SK-N-SH (cell line): ENCODE measurements around the gene NTM. TPM values are rescaled to one million over a fixed set of nuclear protein-coding genes. Genes with fewer than 3 reads are reported as not detected.

Source experiments
- CTCF ChIA-PET: fragments of 300-600, 350-600 bp; formaldehyde crosslinking; extraction: SDS; loops from one replicate; lab custom pipeline; 2021; lab: Yijun Ruan, JAX
- POLR2A ChIA-PET: fragments of 350-600 bp; sonication (Branson Sonifier 250); formaldehyde crosslinking; extraction: SDS; loops from one replicate; lab custom pipeline; 2020; ENCODE audit warnings: antibody characterized with exemption, inconsistent platforms; lab: Yijun Ruan, JAX
- DNase-seq: peaks from one replicate; pipeline ENCODE4 v3.0.0; 2012
- H2AFZ ChIP-seq: fragments of 200-600 bp; sonication (generic); 2 replicates; pipeline ENCODE4 v1.8.1; 2016; ENCODE audit warnings: antibody characterized with exemption, mild to moderate bottlenecking, low read depth
- H3F3A ChIP-seq: fragments of 200-600 bp; sonication (generic); replicated peaks from 2 replicates; pipeline ENCODE3; 2016; ENCODE audit warnings: antibody characterized with exemption, mild to moderate bottlenecking; ENCODE audit not compliant: insufficient read depth
- H3K27ac ChIP-seq, 2 experiments: fragments of 200-500 bp in 1 of 2; fragments of 200-600 bp in 1 of 2; sonication (Bioruptor generic) in 1 of 2; sonication (generic), shearing (Covaris generic) in 1 of 2; 2 replicates each; pipeline versions ENCODE4 v1.5.1 to v1.6.1; 2014 to 2016; ENCODE audit warnings: low read depth in 2 of 2, inconsistent platforms in 1 of 2, low read length in 1 of 2, mild to moderate bottlenecking in 1 of 2, mixed read lengths in 1 of 2
- H3K27me3 ChIP-seq: fragments of 200-600 bp; sonication (generic), shearing (Covaris generic); 2 replicates; pipeline ENCODE4 v1.6.1; 2016; ENCODE audit warnings: mixed run types; ENCODE audit not compliant: insufficient read depth
- H3K36me3 ChIP-seq, 2 experiments: fragments of 200-500 bp in 1 of 2; fragments of 200-600 bp in 1 of 2; sonication (Bioruptor generic) in 1 of 2; sonication (generic) in 1 of 2; replicated peaks in 1 of 2; 2 replicates each; pipeline versions ENCODE3 to v1.5.1; 2014 to 2016; ENCODE audit warnings: low read length in 1 of 2, mild to moderate bottlenecking in 1 of 2; ENCODE audit not compliant: insufficient read depth in 2 of 2, control insufficient read depth in 1 of 2
- H3K4me1 ChIP-seq, 2 experiments: fragments of 200-500 bp in 1 of 2; fragments of 200-600 bp in 1 of 2; sonication (Bioruptor generic) in 1 of 2; sonication (generic), shearing (Covaris generic) in 1 of 2; 2 replicates each; pipeline versions ENCODE4 v1.5.1 to v1.6.1; 2014 to 2016; ENCODE audit warnings: low read depth in 1 of 2, low read length in 1 of 2, mixed run types in 1 of 2; ENCODE audit not compliant: insufficient read depth in 2 of 2, control insufficient read depth in 1 of 2
- H3K4me2 ChIP-seq: fragments of 200-600 bp; sonication (generic), shearing (Covaris generic); 2 replicates; pipeline ENCODE4 v1.6.1; 2017; ENCODE audit warnings: mixed run types
- H3K4me3 ChIP-seq, 2 experiments: fragments of 200-500 bp in 1 of 2; fragments of 200-600 bp in 1 of 2; sonication (Bioruptor generic) in 1 of 2; sonication (generic), shearing (Covaris generic) in 1 of 2; 2 replicates each; pipeline versions ENCODE4 v1.5.1 to v1.8.1; 2014 to 2016; ENCODE audit warnings: low read depth in 2 of 2, inconsistent platforms in 1 of 2, low read length in 1 of 2, mild to moderate bottlenecking in 1 of 2, mixed read lengths in 1 of 2, moderate library complexity in 1 of 2
- H3K79me2 ChIP-seq: fragments of 200-600 bp; sonication (generic); 2 replicates; pipeline ENCODE4 v1.8.1; 2017; ENCODE audit warnings: mild to moderate bottlenecking; ENCODE audit not compliant: insufficient read depth
- H3K9ac ChIP-seq: fragments of 200-600 bp; sonication (generic); 2 replicates; pipeline ENCODE4 v1.6.1; 2017; ENCODE audit warnings: mixed run types
- H3K9me2 ChIP-seq: fragments of 200-600 bp; sonication (generic); 2 replicates; pipeline ENCODE4 v1.6.1; 2017; ENCODE audit warnings: mixed run types
- H3K9me3 ChIP-seq: fragments of 200-600 bp; sonication (generic); 2 replicates; pipeline ENCODE4 v1.6.1; 2017; ENCODE audit warnings: mixed run types, mild to moderate bottlenecking, moderate library complexity
- H4K20me1 ChIP-seq: fragments of 200-600 bp; sonication (generic); 2 replicates; pipeline ENCODE4 v1.6.1; 2017; ENCODE audit warnings: mild to moderate bottlenecking, mixed run types; ENCODE audit not compliant: insufficient read depth
- EP300 ChIP-seq, 2 experiments: IDR thresholded peaks; 2 replicates each; pipeline versions ENCODE4 v1.4.0 to v1.6.1; 2012; ENCODE audit warnings: borderline replicate concordance in 1 of 2, low read depth in 1 of 2, low read length in 1 of 2
- FOSL2 ChIP-seq: IDR thresholded peaks from 2 replicates; pipeline ENCODE4 v1.4.0; 2012; ENCODE audit warnings: low read depth, mild to moderate bottlenecking, moderate library complexity, borderline replicate concordance
- FOXJ3 ChIP-seq: sonication (generic); formaldehyde crosslinking; IDR thresholded peaks from 2 replicates; pipeline ENCODE4 v1.5.1; 2020; ENCODE audit warnings: mild to moderate bottlenecking, missing genetic modification reagents
- GATA2 ChIP-seq: sonication (generic); formaldehyde crosslinking; IDR thresholded peaks from 2 replicates; pipeline ENCODE4 v1.5.0; 2020; ENCODE audit warnings: mild to moderate bottlenecking, missing genetic modification reagents
- JUND ChIP-seq: IDR thresholded peaks from 2 replicates; pipeline ENCODE4 v1.4.0; 2012
- MAX ChIP-seq: IDR thresholded peaks from 2 replicates; pipeline ENCODE4 v1.4.0; 2012; ENCODE audit warnings: low read depth
- MXI1 ChIP-seq: IDR thresholded peaks from 2 replicates; pipeline ENCODE4 v1.6.1; 2012; ENCODE audit warnings: mild to moderate bottlenecking, low read depth, low read length, improper control_type of control experiment
- RAD21 ChIP-seq: IDR thresholded peaks from 2 replicates; pipeline ENCODE4 v1.6.1; 2012; ENCODE audit warnings: mild to moderate bottlenecking, low read length
- RXRA ChIP-seq: IDR thresholded peaks from 2 replicates; pipeline ENCODE4 v1.4.0; 2012; ENCODE audit warnings: low read depth, mild to moderate bottlenecking, borderline replicate concordance
- TAF1 ChIP-seq: IDR thresholded peaks from 2 replicates; pipeline ENCODE4 v1.6.1; 2012; ENCODE audit warnings: low read depth, mild to moderate bottlenecking, low read length, moderate library complexity, borderline replicate concordance
- TCF12 ChIP-seq: IDR thresholded peaks from 2 replicates; pipeline ENCODE4 v1.4.0; 2012
- TEAD4 ChIP-seq: IDR thresholded peaks from 2 replicates; pipeline ENCODE4 v1.4.0; 2012; ENCODE audit warnings: mild to moderate bottlenecking, borderline replicate concordance; ENCODE audit not compliant: insufficient read depth
- USF1 ChIP-seq: IDR thresholded peaks from 2 replicates; pipeline ENCODE4 v1.4.0; 2012; ENCODE audit warnings: low read depth, borderline replicate concordance
- USF2 ChIP-seq: fragments of 150-350 bp; IDR thresholded peaks from 2 replicates; pipeline ENCODE4 v1.6.1; 2017; ENCODE audit warnings: antibody characterized with exemption, low read length, low read depth, borderline replicate concordance
- WGBS: methylation state at CpG from one replicate; pipeline ENCODE4 v1.1.6; 2017; ENCODE audit warnings: low lambda C conversion rate; 5-methylcytosine and 5-hydroxymethylcytosine counted together
- polyA plus RNA-seq, 3 experiments: library from polyadenylated mRNA; depleted of rRNA; stranded (reverse); fragments of >200 nt; gene quantifications; 2 replicates each; pipeline ENCODE4 v1.2.3, GENCODE V29; 2012
- TF ChIP-seq, protein P1 (sequence below): IDR thresholded peaks from 2 replicates; pipeline ENCODE4 v1.4.0; 2012; ENCODE audit warnings: low read depth, borderline replicate concordance
- TF ChIP-seq, protein P2 (sequence below): IDR thresholded peaks from 2 replicates; pipeline ENCODE4; 2012
- TF ChIP-seq, protein P3 (sequence below): fragments of 150-350 bp; IDR thresholded peaks from 2 replicates; pipeline ENCODE4 v1.6.1; 2016; ENCODE audit warnings: mild to moderate bottlenecking, low read depth, low read length

Gene NTM
- polyA plus RNA-seq, 1 of the 3 experiments (the other 2 are of a cell fraction) = 20.0 TPM

DNA sequence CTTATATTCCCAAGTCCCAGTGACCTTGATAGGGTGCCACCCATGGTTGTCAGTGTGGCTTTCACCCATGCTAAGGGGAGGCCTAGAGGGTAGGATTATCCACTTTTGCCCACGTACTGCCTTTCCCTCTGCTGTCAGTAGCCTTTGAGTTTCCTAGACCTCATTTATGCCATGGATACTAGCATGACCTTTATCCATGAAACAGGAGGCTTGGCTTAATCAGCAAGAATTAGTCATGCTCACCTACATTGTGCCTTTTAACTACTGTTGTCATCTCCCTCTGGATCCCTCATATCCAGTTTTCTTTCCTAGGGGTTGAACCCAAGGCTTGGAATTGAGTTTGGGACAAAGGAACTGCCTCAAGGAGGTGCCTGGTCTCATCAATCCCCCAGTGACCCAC is 716.7 kb downstream of the NTM start:
- WGBS = 13% methylated on average over 1 of the region's 1 CpG
- ChIA-PET POLR2A (no interaction called here), CTCF (no interaction called here)
- Histone ChIP-seq H3K4me3 (no peak overlapping the region), H4K20me1 (no peaks in the 10 kb centered on the region), H3K9me3 (peaks cover 21% of the 10 kb centered on the region; the same call in 1 of the 2 replicates), H3K27ac (no peak overlapping the region), H3K4me2 (no peak overlapping the region), H2AFZ (no peak overlapping the region), H3K36me3 (peaks cover 0 to 7% of the 10 kb centered on the region in 2 experiments), H3K9me2 (no peaks in the 10 kb centered on the region), H3K27me3 (no peaks in the 10 kb centered on the region), H3K9ac (no peak overlapping the region), H3F3A (no peaks in the 10 kb centered on the region), H3K4me1 (no peaks in the 10 kb centered on the region), H3K79me2 (no peaks in the 10 kb centered on the region)
- no peak for DNase-seq
- TF ChIP-seq USF1 = no peak
- no peak for TF ChIP-seq JUND
- no peak for TF ChIP-seq TEAD4
- TF ChIP-seq MAX = no peak
- no peak for TF ChIP-seq RAD21
- TF ChIP-seq, protein P1, sequence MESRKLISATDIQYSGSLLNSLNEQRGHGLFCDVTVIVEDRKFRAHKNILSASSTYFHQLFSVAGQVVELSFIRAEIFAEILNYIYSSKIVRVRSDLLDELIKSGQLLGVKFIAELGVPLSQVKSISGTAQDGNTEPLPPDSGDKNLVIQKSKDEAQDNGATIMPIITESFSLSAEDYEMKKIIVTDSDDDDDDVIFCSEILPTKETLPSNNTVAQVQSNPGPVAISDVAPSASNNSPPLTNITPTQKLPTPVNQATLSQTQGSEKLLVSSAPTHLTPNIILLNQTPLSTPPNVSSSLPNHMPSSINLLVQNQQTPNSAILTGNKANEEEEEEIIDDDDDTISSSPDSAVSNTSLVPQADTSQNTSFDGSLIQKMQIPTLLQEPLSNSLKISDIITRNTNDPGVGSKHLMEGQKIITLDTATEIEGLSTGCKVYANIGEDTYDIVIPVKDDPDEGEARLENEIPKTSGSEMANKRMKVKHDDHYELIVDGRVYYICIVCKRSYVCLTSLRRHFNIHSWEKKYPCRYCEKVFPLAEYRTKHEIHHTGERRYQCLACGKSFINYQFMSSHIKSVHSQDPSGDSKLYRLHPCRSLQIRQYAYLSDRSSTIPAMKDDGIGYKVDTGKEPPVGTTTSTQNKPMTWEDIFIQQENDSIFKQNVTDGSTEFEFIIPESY = no peak
- TF ChIP-seq FOXJ3 (CRISPR knock-in tag) = no peak
- no peak for TF ChIP-seq USF2
- no peak for TF ChIP-seq MXI1
- TF ChIP-seq EP300 (IDR thresholded peaks at IDR 0.05; ENCODE audit: borderline replicate concordance in 1 of 2, low read depth in 1 of 2, low read length in 1 of 2) = no peak
- TF ChIP-seq TCF12 = no peak
- no peak for TF ChIP-seq FOSL2
- no peak for TF ChIP-seq TAF1
- TF ChIP-seq GATA2 (CRISPR knock-in tag) = no peak
- TF ChIP-seq, protein P2, sequence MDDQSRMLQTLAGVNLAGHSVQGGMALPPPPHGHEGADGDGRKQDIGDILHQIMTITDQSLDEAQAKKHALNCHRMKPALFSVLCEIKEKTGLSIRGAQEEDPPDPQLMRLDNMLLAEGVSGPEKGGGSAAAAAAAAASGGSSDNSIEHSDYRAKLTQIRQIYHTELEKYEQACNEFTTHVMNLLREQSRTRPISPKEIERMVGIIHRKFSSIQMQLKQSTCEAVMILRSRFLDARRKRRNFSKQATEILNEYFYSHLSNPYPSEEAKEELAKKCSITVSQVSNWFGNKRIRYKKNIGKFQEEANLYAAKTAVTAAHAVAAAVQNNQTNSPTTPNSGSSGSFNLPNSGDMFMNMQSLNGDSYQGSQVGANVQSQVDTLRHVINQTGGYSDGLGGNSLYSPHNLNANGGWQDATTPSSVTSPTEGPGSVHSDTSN = no peak
- TF ChIP-seq, protein P3, sequence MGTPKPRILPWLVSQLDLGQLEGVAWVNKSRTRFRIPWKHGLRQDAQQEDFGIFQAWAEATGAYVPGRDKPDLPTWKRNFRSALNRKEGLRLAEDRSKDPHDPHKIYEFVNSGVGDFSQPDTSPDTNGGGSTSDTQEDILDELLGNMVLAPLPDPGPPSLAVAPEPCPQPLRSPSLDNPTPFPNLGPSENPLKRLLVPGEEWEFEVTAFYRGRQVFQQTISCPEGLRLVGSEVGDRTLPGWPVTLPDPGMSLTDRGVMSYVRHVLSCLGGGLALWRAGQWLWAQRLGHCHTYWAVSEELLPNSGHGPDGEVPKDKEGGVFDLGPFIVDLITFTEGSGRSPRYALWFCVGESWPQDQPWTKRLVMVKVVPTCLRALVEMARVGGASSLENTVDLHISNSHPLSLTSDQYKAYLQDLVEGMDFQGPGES = no peak
- no peak for TF ChIP-seq RXRA
- TF ChIP-seq, all 33 proteins: peak for 0
